ENCODE data around the gene HBB.
"Not testable (repeated sequence)": the region's sequence is repeated elsewhere in the genome, so short reads cannot be mapped to it uniquely, and the experiment has no call there.

HBB gene

GRCh38 chr11:5226732-5227310 is at the start of gene HBB:
TSS of gene HBB (minus strand) at chr11:5227071. CDS start at chr11:5227021, 50 bp downstream.
- no peak for DNase-seq (ENCODE audit: low read depth in 2 of 3, low spot score in 1 of 3)

GRCh38 chr11:5275369-5276110 is 48.7 kb upstream of the HBB start:
- no peak for DNase-seq (ENCODE audit: low read depth in 2 of 3, low spot score in 1 of 3)

- no peak for DNase-seq (ENCODE audit: low read depth in 2 of 3, low spot score in 1 of 3)
These were observed 47.5 kb upstream of the HBB start for GRCh38 chr11:5274395-5274794.

GRCh38 chr11:5272395-5273017 is 45.6 kb upstream of the HBB start:
- no peak for DNase-seq (ENCODE audit: low read depth in 2 of 3, low spot score in 1 of 3)

- DNase-seq (ENCODE audit: low read depth in 2 of 3, low spot score in 1 of 3): no peak
These were observed 42.9 kb upstream of the HBB start, which contains the start of gene HBE1 for GRCh38 chr11:5269715-5270147. TSS of gene HBE1 (minus strand) at chr11:5269945. CDS start at chr11:5269890, 55 bp downstream.

GRCh38 chr11:5267033-5267563 is 40.2 kb upstream of the HBB start:
- DNase-seq (ENCODE audit: low read depth in 2 of 3, low spot score in 1 of 3): no peak

- no peak for DNase-seq (ENCODE audit: low read depth in 2 of 3, low spot score in 1 of 3)
These were observed 39.7 kb upstream of the HBB start for GRCh38 chr11:5266609-5267008.

GRCh38 chr11:5265832-5266231 is 39.0 kb upstream of the HBB start:
- DNase-seq (ENCODE audit: low read depth in 2 of 3, low spot score in 1 of 3): no peak

GRCh38 chr11:5258543-5259262 is 31.8 kb upstream of the HBB start:
- no peak for DNase-seq (ENCODE audit: low read depth in 2 of 3, low spot score in 1 of 3)

GRCh38 chr11:5257296-5257695 is 30.4 kb upstream of the HBB start:
- DNase-seq (ENCODE audit: low read depth in 2 of 3, low spot score in 1 of 3): no peak

- DNase-seq (ENCODE audit: low read depth in 2 of 3, low spot score in 1 of 3): not testable (repeated sequence)
These were observed 28.0 kb upstream of the HBB start, which contains the start of gene HBG2 for GRCh38 chr11:5254646-5255413. TSS of gene HBG2 (minus strand) at chr11:5254781. CDS start at chr11:5254728, 53 bp downstream.

GRCh38 chr11:5254023-5254422 is 27.2 kb upstream of the HBB start:
- DNase-seq (ENCODE audit: low read depth in 2 of 3, low spot score in 1 of 3): not testable (repeated sequence)

- DNase-seq (ENCODE audit: low read depth in 2 of 3, low spot score in 1 of 3): not testable (repeated sequence)
These were observed 26.6 kb upstream of the HBB start for GRCh38 chr11:5253440-5253839.

GRCh38 chr11:5252919-5253265 is 26.0 kb upstream of the HBB start:
- DNase-seq (ENCODE audit: low read depth in 2 of 3, low spot score in 1 of 3): no peak

- no peak for DNase-seq (ENCODE audit: low read depth in 2 of 3, low spot score in 1 of 3)
These were observed 25.5 kb upstream of the HBB start for GRCh38 chr11:5252192-5252918.

GRCh38 chr11:5251746-5252145 is 24.9 kb upstream of the HBB start:
- DNase-seq (ENCODE audit: low read depth in 2 of 3, low spot score in 1 of 3): no peak

- no peak for DNase-seq (ENCODE audit: low read depth in 2 of 3, low spot score in 1 of 3)
These were observed 23.8 kb upstream of the HBB start for GRCh38 chr11:5250543-5251204.

GRCh38 chr11:5249807-5250396 is 23.0 kb upstream of the HBB start, which contains the start of gene HBG1:
TSS of gene HBG1 (minus strand) at chr11:5249857. CDS start at chr11:5249804, 53 bp downstream.
- DNase-seq (ENCODE audit: low read depth in 2 of 3, low spot score in 1 of 3): not testable (repeated sequence)

- not testable (repeated sequence) for DNase-seq (ENCODE audit: low read depth in 2 of 3, low spot score in 1 of 3)
These were observed 21.6 kb upstream of the HBB start for GRCh38 chr11:5248498-5248897.

Data from stimulated activated CD4-positive, alpha-beta T cell treated with anti-CD3 and anti-CD28 coated beads, Interleukin-12 subunit alpha, Interleukin-12 subunit beta, amount 100 ng/mL, for 48 hours (primary cell).